Measurements from ENCODE around the gene B4GAT1. TPM values are rescaled to one million over a fixed set of nuclear protein-coding genes. Genes with fewer than 3 reads are reported as not detected.

B4GAT1 gene
- total and polyA plus RNA-seq, 2 of the 13 experiments (the other 11 are each of a cell fraction or from before 2014, with no cell fraction given), result 40.4 to 109 TPM

- TF ChIP-seq SKIL (CRISPR knock-in tag; IDR thresholded peaks at IDR 0.05; ENCODE audit: borderline replicate concordance), result no peak
- TF ChIP-seq ZFP41 (CRISPR knock-in tag; IDR thresholded peaks at IDR 0.05; ENCODE audit: borderline replicate concordance), result no peak
- TF ChIP-seq ZNF782 (CRISPR knock-in tag; IDR thresholded peaks at IDR 0.05; ENCODE audit: borderline replicate concordance), result no peak
Measured at GRCh38 chr11:66337103-66337899, 10.1 kb downstream of the B4GAT1 start (continued).

- DNase-seq (ENCODE audit: low spot score) (peak; percentile 89), FAIRE-seq (peak; percentile 96), ATAC-seq (peak; percentile 91)
- Histone ChIP-seq H3K4me2 (ENCODE audit: low read depth, low read length) (peak within 1 kb of the TSS; percentile 87), H3K27ac (ENCODE audit: extremely low read length, insufficient read depth, low read length) (peak within 1 kb of the TSS; percentile 63), H4K20me1 (ENCODE audit: insufficient read depth, low read length) (no peaks in the 10 kb centered on the region), H3K79me2 (ENCODE audit: insufficient read depth, low read length) (no peaks in the 10 kb centered on the region), H3K9ac (ENCODE audit: insufficient read depth, low read depth, low read length) (peak within 1 kb of the TSS; percentile 67), H3K4me1 (ENCODE audit: insufficient read depth, low read length) (peaks cover 19% of the 10 kb centered on the region), H3K27me3 (ENCODE audit: control insufficient read depth in 1 of 2, insufficient read depth in 2 of 2, low read length in 2 of 2) (no peaks in the 10 kb centered on the region), H3K36me3 (replicated peaks in 1 of 2; ENCODE audit: control insufficient read depth in 1 of 2, insufficient read depth in 2 of 2, low read length in 2 of 2) (peaks cover 12 to 21% of the 10 kb centered on the region in 2 experiments; a peak in 4 of 5 replicates), H3K4me3 (replicated peaks in 1 of 3; ENCODE audit: insufficient read depth in 1 of 3, low read depth in 2 of 3, low read length in 3 of 3) (peak within 1 kb of the TSS; percentile 64 to 79 (median 70)), H2AFZ (ENCODE audit: low read length) (no peak within 1 kb of the TSS), H3K9me3 (ENCODE audit: low read length) (no peaks in the 10 kb centered on the region)
- no TSS peak for BruUV-seq (replicated peaks)
- CTCF ChIA-PET (ENCODE audit: low intra/inter-chr PET ratio, low total read pairs), result interaction anchor here (0.6 to 2.1 kb wide), 5 partner anchors 8 to 114 kb away, joined by 3 to 32 read pairs (median 4); no protein-coding TSS in a partner anchor
- in situ Hi-C loops (cut with HindIII; ENCODE audit: extremely low pct_ligation_motif_present, low pct_unique_long_range_greater_than_20kb), result no loop called here
- 25% methylated on average over 11 of the region's 22 CpGs for WGBS (ENCODE audit: low lambda C conversion rate)
- POLR2A ChIA-PET, result interaction anchor here (0.7 to 3.6 kb wide), 12 partner anchors 8 to 103 kb away, joined by 4 to 59 read pairs (median 5); partner anchors contain the start of genes B4GAT1, BRMS1, CD248 and SLC29A2
- intact Hi-C loops (cut with micrococcal nuclease; ENCODE audit: unreplicated experiment), result loop anchor here (1.0 kb wide), 1 partner anchor 24 kb away; no protein-coding TSS in a partner anchor
- TF ChIP-seq ZBTB42 (CRISPR knock-in tag; IDR thresholded peaks at IDR 0.05) (no peak), JUN (CRISPR knock-in tag; IDR thresholded peaks at IDR 0.05) (no peak), ZNF441 (CRISPR knock-in tag; IDR thresholded peaks at IDR 0.05; ENCODE audit: borderline replicate concordance) (no peak; the same call in 1 of the 2 replicates), PAWR (CRISPR knock-in tag; IDR thresholded peaks at IDR 0.05; ENCODE audit: borderline replicate concordance) (no peak), FOXA3 (CRISPR knock-in tag; IDR thresholded peaks at IDR 0.05) (peak; percentile 64), RBM22 (optimal IDR thresholded peaks at IDR 0.05; ENCODE audit: low read length) (peak; percentile 40), NFE2L1 (CRISPR knock-in tag; IDR thresholded peaks at IDR 0.05; ENCODE audit: borderline replicate concordance) (no peak), ZNF546 (CRISPR knock-in tag; conservative IDR thresholded peaks at IDR 0.05) (peak; percentile 86), ZNF605 (CRISPR knock-in tag; IDR thresholded peaks at IDR 0.05) (peak; percentile 67), DNMT3B (CRISPR knock-in tag; conservative IDR thresholded peaks at IDR 0.05) (no peak), ARNT2 (CRISPR knock-in tag; IDR thresholded peaks at IDR 0.05; ENCODE audit: low read depth) (peak; percentile 56), ZNF549 (CRISPR knock-in tag; IDR thresholded peaks at IDR 0.05) (no peak), LBX2 (CRISPR knock-in tag; IDR thresholded peaks at IDR 0.05; ENCODE audit: borderline replicate concordance) (no peak)
Measured at GRCh38 chr11:66336234-66337102, 11.0 kb downstream of the B4GAT1 start, which contains the start of gene RIN1. TSS of gene RIN1 (minus strand) at chr11:66336434. CDS start at chr11:66336402, 32 bp downstream.
